Lower leg skin (tissue), 4 donors: Measurements from ENCODE around the gene CRYL1. TPM values are rescaled to one million over a fixed set of nuclear protein-coding genes. Genes with fewer than 3 reads are reported as not detected.

ENCODE experiments used
- DNase-seq, 2 donors: peaks; one replicate each; pipeline ENCODE4 v3.0.0-alpha.2; 2019; ENCODE audit warnings: low spot score in 2 of 2
- H3K4me3 ChIP-seq: fragments of 200-600 bp; sonication (generic); 2 replicates; pipeline ENCODE4 v1.5.1; 2017; ENCODE audit warnings: mild to moderate bottlenecking, low read depth; ENCODE audit not compliant: poor library complexity, severe bottlenecking
- POLR2A ChIP-seq, 2 donors: fragments of 450-650 bp; IDR thresholded peaks; one replicate each; pipeline ENCODE4 v1.6.1; 2016 to 2017; ENCODE audit warnings: antibody characterized with exemption in 2 of 2, mild to moderate bottlenecking in 1 of 2, moderate library complexity in 1 of 2
- WGBS, 2 donors: methylation state at CpG; one replicate each; pipeline ENCODE4 v1.1.5; 2018; 5-methylcytosine and 5-hydroxymethylcytosine counted together
- intact Hi-C: fragments of 100-400 bp; cut with DNase I; formaldehyde crosslinking; loops from one replicate; pipeline ENCODE4 v1.15.0; 2023; ENCODE audit warnings: low total_unique reads
- total RNA-seq, 4 donors: library from RNA; depleted of rRNA; stranded (reverse); fragments of >200 nt; gene quantifications; one replicate each; pipeline ENCODE4 v1.1.0, GENCODE V29; 2016
- TF ChIP-seq, protein P1 (sequence below), 3 donors: fragments of 450-650 bp; IDR thresholded peaks; one replicate each; pipeline ENCODE4 v1.5.1; 2016; ENCODE audit warnings: antibody characterized with exemption in 3 of 3, mild to moderate bottlenecking in 3 of 3, moderate library complexity in 2 of 3

The CRYL1 gene
- total RNA-seq, 4 donors from 2014 or later = 10.3 to 21.4 (median 16.8) TPM

DNA sequence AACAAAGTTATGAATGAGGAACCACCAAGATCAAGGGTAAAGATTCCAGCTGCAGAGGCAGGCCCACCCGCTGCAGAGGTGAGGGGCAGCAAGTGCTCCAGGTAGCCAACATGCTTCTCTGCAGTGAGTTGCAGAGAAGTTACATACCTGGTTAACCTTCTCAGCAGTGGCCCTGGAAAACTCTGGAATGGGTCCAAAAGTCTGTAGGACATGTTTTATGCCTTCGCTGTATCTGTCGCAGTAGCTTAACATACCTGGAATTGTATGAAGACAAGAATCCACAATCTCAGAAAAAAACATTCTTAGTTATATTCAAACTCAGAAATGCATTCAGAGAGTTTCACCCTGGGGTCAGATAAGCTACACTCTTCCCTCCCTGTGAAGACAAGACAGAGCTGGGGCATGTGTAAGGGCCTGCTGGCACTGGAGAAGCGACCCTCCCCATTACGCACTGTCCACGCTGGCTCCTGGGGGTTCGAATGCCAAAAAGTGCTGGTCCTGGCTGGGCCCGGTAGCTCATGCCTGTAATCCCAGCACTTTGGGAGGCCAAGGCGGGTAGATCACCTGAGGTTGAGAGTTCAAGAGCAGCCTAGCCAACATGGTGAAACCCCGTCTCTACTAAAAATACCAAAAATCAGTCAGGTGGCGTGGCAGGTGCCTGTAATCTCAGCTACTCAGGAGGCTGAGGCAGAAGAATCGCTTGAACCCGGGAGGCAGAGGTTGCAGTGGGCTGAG lies 121.0 kb downstream of the CRYL1 start:
- 84% methylated on average over 13 of the region's 13 CpGs for WGBS, 2 donors
- intact Hi-C loops = no loop called here
- DNase-seq = peak in 1 of 2 donors; percentile 46
- no peak for TF ChIP-seq POLR2A (IDR thresholded peaks at IDR 0.05)
- TF ChIP-seq, protein P1, sequence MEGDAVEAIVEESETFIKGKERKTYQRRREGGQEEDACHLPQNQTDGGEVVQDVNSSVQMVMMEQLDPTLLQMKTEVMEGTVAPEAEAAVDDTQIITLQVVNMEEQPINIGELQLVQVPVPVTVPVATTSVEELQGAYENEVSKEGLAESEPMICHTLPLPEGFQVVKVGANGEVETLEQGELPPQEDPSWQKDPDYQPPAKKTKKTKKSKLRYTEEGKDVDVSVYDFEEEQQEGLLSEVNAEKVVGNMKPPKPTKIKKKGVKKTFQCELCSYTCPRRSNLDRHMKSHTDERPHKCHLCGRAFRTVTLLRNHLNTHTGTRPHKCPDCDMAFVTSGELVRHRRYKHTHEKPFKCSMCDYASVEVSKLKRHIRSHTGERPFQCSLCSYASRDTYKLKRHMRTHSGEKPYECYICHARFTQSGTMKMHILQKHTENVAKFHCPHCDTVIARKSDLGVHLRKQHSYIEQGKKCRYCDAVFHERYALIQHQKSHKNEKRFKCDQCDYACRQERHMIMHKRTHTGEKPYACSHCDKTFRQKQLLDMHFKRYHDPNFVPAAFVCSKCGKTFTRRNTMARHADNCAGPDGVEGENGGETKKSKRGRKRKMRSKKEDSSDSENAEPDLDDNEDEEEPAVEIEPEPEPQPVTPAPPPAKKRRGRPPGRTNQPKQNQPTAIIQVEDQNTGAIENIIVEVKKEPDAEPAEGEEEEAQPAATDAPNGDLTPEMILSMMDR (IDR thresholded peaks at IDR 0.05) = no peak
- no peak overlapping the region for H3K4me3 ChIP-seq

DNA sequence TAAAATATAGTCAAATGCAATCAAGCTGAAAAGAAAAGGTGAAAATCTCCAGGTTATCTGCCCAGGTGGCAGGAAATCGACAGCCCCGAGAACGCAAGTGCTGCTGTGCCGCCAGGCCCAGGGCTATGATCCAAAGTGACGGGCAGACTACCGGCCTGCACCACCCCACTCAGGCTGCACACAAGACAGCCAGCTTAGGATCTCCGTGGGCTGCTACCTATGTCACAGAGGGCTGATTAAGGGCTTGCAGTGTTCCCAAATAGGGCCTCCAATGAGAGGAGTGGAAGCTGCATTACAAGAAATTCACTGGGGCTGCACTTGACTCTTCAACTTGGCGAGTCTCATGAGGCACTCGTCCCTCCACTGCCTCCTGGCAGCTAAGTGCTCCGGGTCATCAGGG lies 121.8 kb downstream of the CRYL1 start:
- intact Hi-C loops = no loop called here
- DNase-seq = peak in 1 of 2 donors; percentile 57
- TF ChIP-seq, protein P1 (IDR thresholded peaks at IDR 0.05) = no peak
- TF ChIP-seq POLR2A (IDR thresholded peaks at IDR 0.05) = no peak
- H3K4me3 ChIP-seq = no peak overlapping the region
- 67 to 73% methylated on average over 10 of the region's 10 CpGs for WGBS, 2 donors

DNA sequence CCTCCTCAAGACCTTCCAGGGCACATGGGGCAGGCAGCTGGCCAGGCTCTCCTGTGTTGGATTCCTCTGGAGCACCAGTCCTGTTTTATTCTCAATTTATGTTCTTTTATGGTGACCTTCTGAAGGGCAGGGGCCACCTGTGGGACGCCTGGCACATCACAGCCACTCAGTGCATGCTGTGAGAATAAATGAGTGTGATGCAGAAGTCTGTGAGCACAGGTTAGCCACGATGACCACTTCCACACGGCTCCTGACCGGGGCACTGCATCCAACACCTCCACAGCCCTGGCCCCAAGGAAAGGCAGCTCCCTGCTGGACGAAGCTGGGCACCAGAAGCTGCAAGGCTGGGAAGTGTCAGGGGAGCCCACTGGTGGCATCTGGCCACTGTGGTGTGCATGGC lies 122.8 kb downstream of the CRYL1 start:
- intact Hi-C loops = no loop called here
- DNase-seq = peak in 1 of 2 donors; percentile 59
- WGBS, 2 donors = 89 to 92% methylated on average over 5 of the region's 5 CpGs
- TF ChIP-seq POLR2A (IDR thresholded peaks at IDR 0.05) = no peak
- TF ChIP-seq, protein P1 (IDR thresholded peaks at IDR 0.05) = no peak
- no peak overlapping the region for H3K4me3 ChIP-seq

DNA sequence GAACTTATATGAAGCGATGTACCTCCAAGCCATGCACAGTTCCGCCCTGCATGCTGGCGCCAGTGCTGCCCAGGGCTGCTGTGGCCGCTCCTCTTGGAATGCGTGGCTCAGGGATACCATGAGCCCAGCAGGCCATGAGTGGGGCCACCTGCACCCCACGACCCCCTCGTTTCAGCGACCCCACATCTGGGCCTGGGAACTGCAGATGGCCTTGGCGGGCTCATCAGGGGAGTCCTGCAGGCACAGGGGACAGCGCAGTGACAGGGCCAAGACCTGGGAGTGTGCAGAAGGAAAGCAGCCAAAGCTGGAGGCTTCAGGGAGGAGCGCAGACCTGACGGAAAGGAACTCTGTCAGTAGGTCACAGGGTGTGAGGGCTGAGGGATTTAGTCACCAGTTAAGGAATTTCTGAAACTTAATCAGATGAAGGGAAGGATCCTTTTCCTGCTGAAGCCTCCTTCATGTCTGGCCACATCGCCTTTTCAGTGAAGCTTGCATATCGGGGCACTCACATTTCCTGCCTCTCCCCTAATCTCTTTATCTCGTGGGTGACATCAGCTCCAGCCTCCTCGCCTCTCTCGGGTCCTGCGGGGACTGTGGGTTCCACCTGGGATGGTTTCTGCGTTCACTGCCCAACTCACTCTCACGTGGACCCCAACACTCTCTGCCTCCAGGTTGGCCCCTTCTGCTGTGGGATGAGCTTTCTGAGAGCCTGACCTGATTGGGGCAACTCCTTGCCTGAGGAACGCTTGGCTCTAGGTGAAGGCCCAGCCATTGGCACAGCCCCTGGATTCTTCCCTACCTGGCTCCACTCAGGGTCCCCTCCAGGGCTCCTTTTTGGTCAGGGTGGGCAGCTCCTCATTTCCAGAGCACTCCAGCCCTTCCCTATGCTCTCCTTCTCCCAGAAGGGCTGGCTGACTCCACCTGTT lies 123.5 kb downstream of the CRYL1 start:
- no peak overlapping the region for H3K4me3 ChIP-seq
- TF ChIP-seq, protein P1 (IDR thresholded peaks at IDR 0.05) = no peak
- no peak for TF ChIP-seq POLR2A (IDR thresholded peaks at IDR 0.05)
- DNase-seq = peak in 1 of 2 donors; percentile 82
- intact Hi-C loops = no loop called here
- 62 to 64% methylated on average over 21 of the region's 21 CpGs for whole genome bisulfite sequencing, 2 donors

DNA sequence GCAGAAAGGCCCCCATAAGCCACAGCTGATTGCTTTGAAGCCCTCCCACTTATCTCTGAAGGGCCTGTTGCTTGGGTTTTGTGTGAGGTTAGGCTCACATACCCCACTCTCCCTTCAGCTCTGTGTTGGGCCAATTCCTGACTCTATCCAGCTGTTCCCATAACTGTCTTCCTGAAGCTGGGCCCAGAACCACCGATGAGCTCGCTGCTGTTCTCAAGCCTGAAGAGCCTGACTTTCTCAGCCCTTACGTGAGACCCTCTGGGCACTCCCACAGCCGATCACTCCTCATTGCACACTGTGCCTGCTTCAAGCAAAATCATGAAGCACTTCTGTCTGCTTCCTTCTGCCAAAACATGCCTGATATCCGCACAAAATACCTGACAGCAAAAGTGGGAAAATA lies 124.1 kb downstream of the CRYL1 start:
- 33 to 60% methylated on average over 5 of the region's 5 CpGs for WGBS, 2 donors
- TF ChIP-seq POLR2A (IDR thresholded peaks at IDR 0.05) = no peak
- TF ChIP-seq, protein P1 (IDR thresholded peaks at IDR 0.05) = no peak
- no peak overlapping the region for H3K4me3 ChIP-seq
- DNase-seq = peak in 1 of 2 donors; percentile 76
- intact Hi-C loops = no loop called here
